Mammary epithelial cell (primary cell): ENCODE measurements around the gene AOAH.

Experiments used
- EZH2 ChIP-seq: IDR thresholded peaks from 2 replicates; pipeline ENCODE4 v1.6.1; 2012; ENCODE audit warnings: low read length, inconsistent platforms, borderline replicate concordance
- TF ChIP-seq, protein P1 (sequence below), 2 donors: IDR thresholded peaks in 1 of 2; conservative IDR thresholded peaks in 1 of 2; 2 replicates each; pipeline ENCODE4 v1.5.1; 2011 to 2012; ENCODE audit warnings: inconsistent platforms in 2 of 2, low read length in 2 of 2, mild to moderate bottlenecking in 2 of 2, control low read depth in 1 of 2, low read depth in 1 of 2; ENCODE audit not compliant: insufficient read depth in 1 of 2; ENCODE audit errors: extremely low read depth in 1 of 2

- TF ChIP-seq, protein P1, sequence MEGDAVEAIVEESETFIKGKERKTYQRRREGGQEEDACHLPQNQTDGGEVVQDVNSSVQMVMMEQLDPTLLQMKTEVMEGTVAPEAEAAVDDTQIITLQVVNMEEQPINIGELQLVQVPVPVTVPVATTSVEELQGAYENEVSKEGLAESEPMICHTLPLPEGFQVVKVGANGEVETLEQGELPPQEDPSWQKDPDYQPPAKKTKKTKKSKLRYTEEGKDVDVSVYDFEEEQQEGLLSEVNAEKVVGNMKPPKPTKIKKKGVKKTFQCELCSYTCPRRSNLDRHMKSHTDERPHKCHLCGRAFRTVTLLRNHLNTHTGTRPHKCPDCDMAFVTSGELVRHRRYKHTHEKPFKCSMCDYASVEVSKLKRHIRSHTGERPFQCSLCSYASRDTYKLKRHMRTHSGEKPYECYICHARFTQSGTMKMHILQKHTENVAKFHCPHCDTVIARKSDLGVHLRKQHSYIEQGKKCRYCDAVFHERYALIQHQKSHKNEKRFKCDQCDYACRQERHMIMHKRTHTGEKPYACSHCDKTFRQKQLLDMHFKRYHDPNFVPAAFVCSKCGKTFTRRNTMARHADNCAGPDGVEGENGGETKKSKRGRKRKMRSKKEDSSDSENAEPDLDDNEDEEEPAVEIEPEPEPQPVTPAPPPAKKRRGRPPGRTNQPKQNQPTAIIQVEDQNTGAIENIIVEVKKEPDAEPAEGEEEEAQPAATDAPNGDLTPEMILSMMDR (conservative IDR thresholded peaks at IDR 0.05 in 1 of 2, IDR thresholded peaks at IDR 0.05 in 1 of 2; ENCODE audit: extremely low read depth in 1 of 2, insufficient read depth in 1 of 2, low read depth in 1 of 2, low read length in 2 of 2): no peak
- TF ChIP-seq EZH2: no peak
Measured at GRCh38 chr7:36531951-36532350, 192.3 kb downstream of the AOAH start.
